Measurements from ENCODE around the gene RUFY2. TPM values are rescaled to one million over a fixed set of nuclear protein-coding genes. Genes with fewer than 3 reads are reported as not detected.
"Not testable (repeated sequence)": the region's sequence is repeated elsewhere in the genome, so short reads cannot be mapped to it uniquely, and the experiment has no call there.

Gene RUFY2
- total RNA-seq, result 10 to 100 TPM; 26.5 to 30.0 TPM
- 1 to 10 TPM; 5.0 to 6.8 (median 6.5) TPM for polyA plus RNA-seq
- total RNA-seq, result 15.1 to 36.1 (median 24.4) reads per million in 6 experiments

GRCh38 chr10:68406815-68407548 is at the start of gene RUFY2:
Gene RUFY2, minus strand, starts transcription at chr10:68407277. Its CDS starts 88 bp downstream, at chr10:68407189.
- Mint-ChIP-seq H3K9me3 (no peaks in the 10 kb centered on the region), H3K27ac (peak within 1 kb of the TSS; percentile 73 to 92 (median 90)), H3K4me1 (peaks cover 10 to 23% (median 22%) of the 10 kb centered on the region in 4 donors), H3K4me3 (peak within 1 kb of the TSS; percentile 85 to 95 (median 90)), H3K36me3 (no peaks in the 10 kb centered on the region), H3K27me3 (no peaks in the 10 kb centered on the region)
- peak; percentile 92 to 93 for ATAC-seq
- POLR2A ChIA-PET, result interaction anchor here (0.6 to 1.1 kb wide), 5 partner anchors 65 to 522 kb away, joined by 3 to 6 read pairs (median 3); partner anchors contain the start of genes DNA2 and PBLD
- peak; percentile 63 to 88 (median 78) for DNase-seq

- H3K4me1 Mint-ChIP-seq, ATAC-seq, DNase-seq, H3K27ac Mint-ChIP-seq, H3K9me3 Mint-ChIP-seq, H3K27me3 Mint-ChIP-seq, H3K4me3 Mint-ChIP-seq, POLR2A ChIA-PET: not testable (repeated sequence)
- peaks cover 0 to 13% (median 0%) of the 10 kb centered on the region in 3 donors for H3K36me3 Mint-ChIP-seq
These were observed 42.6 kb upstream of the RUFY2 start for GRCh38 chr10:68449698-68450097.

GRCh38 chr10:68446179-68446578 is 39.1 kb upstream of the RUFY2 start:
- Mint-ChIP-seq H3K36me3 (peaks cover 0 to 9% (median 0%) of the 10 kb centered on the region in 3 donors), H3K27me3 (no peaks in the 10 kb centered on the region), H3K4me1 (no peaks in the 10 kb centered on the region), H3K9me3 (no peaks in the 10 kb centered on the region), H3K4me3 (no peak overlapping the region), H3K27ac (no peak overlapping the region)
- POLR2A ChIA-PET, result no interaction called here
- DNase-seq (no peak), ATAC-seq (no peak)

GRCh38 chr10:68442971-68443370 is 35.9 kb upstream of the RUFY2 start:
- DNase-seq, result no peak
- Mint-ChIP-seq H3K27ac (no peak overlapping the region), H3K36me3 (no peaks in the 10 kb centered on the region), H3K4me3 (no peak overlapping the region), H3K4me1 (no peaks in the 10 kb centered on the region), H3K9me3 (no peaks in the 10 kb centered on the region), H3K27me3 (no peaks in the 10 kb centered on the region)
- ATAC-seq, result no peak
- POLR2A ChIA-PET, result no interaction called here

GRCh38 chr10:68440898-68441297 is 33.8 kb upstream of the RUFY2 start:
- no peaks in the 10 kb centered on the region for H3K36me3 Mint-ChIP-seq
- H3K9me3 Mint-ChIP-seq, result no peaks in the 10 kb centered on the region
- DNase-seq, result no peak
- H3K27ac Mint-ChIP-seq, result no peak overlapping the region
- POLR2A ChIA-PET, result no interaction called here
- no peak overlapping the region for H3K4me3 Mint-ChIP-seq
- ATAC-seq, result no peak
- H3K4me1 Mint-ChIP-seq, result peaks cover 0 to 2% (median 0%) of the 10 kb centered on the region in 4 donors
- no peaks in the 10 kb centered on the region for H3K27me3 Mint-ChIP-seq

- no peaks in the 10 kb centered on the region for H3K27me3 Mint-ChIP-seq
- no peak overlapping the region for H3K27ac Mint-ChIP-seq
- H3K36me3 Mint-ChIP-seq, result no peaks in the 10 kb centered on the region
- H3K4me1 Mint-ChIP-seq, result peaks cover 0 to 2% (median 0%) of the 10 kb centered on the region in 4 donors
- no peak overlapping the region for H3K4me3 Mint-ChIP-seq
- no peaks in the 10 kb centered on the region for H3K9me3 Mint-ChIP-seq
- POLR2A ChIA-PET, result no interaction called here
- ATAC-seq (no peak), DNase-seq (no peak)
These were observed 28.7 kb upstream of the RUFY2 start for GRCh38 chr10:68435803-68436202.

GRCh38 chr10:68434657-68435056 is 27.6 kb upstream of the RUFY2 start:
- Mint-ChIP-seq H3K9me3 (no peaks in the 10 kb centered on the region), H3K36me3 (no peaks in the 10 kb centered on the region), H3K27ac (no peak overlapping the region), H3K27me3 (no peaks in the 10 kb centered on the region), H3K4me1 (peaks cover 0 to 2% (median 0%) of the 10 kb centered on the region in 4 donors), H3K4me3 (no peak overlapping the region)
- POLR2A ChIA-PET, result no interaction called here
- DNase-seq (no peak), ATAC-seq (no peak)

GRCh38 chr10:68428396-68429104 is 21.5 kb upstream of the RUFY2 start:
- POLR2A ChIA-PET, result interaction anchor here (0.7 kb wide), 1 partner anchor 519 kb away, joined by 3 read pairs; no protein-coding TSS in a partner anchor
- Mint-ChIP-seq H3K27me3 (no peaks in the 10 kb centered on the region), H3K36me3 (peaks cover 0 to 2% (median 0%) of the 10 kb centered on the region in 3 donors), H3K9me3 (no peaks in the 10 kb centered on the region), H3K27ac (peak overlapping the region in 1 of 10 donors; percentile 24), H3K4me3 (no peak overlapping the region), H3K4me1 (peaks cover 3 to 12% (median 8%) of the 10 kb centered on the region in 4 donors)
- ATAC-seq (no peak), DNase-seq (no peak)

- POLR2A ChIA-PET, result no interaction called here
- H3K9me3 Mint-ChIP-seq, result no peaks in the 10 kb centered on the region
- DNase-seq (no peak), ATAC-seq (no peak)
- H3K36me3 Mint-ChIP-seq, result peaks cover 0 to 2% (median 2%) of the 10 kb centered on the region in 3 donors
- H3K27ac Mint-ChIP-seq, result peak overlapping the region in 3 of 10 donors; percentile 12 to 88 (median 15)
- H3K27me3 Mint-ChIP-seq, result no peaks in the 10 kb centered on the region
- no peak overlapping the region for H3K4me3 Mint-ChIP-seq
- H3K4me1 Mint-ChIP-seq, result peaks cover 6 to 19% (median 17%) of the 10 kb centered on the region in 4 donors
These were observed 17.5 kb upstream of the RUFY2 start for GRCh38 chr10:68424454-68425014.

GRCh38 chr10:68423522-68423921 is 16.4 kb upstream of the RUFY2 start:
- Mint-ChIP-seq H3K4me3 (peak overlapping the region in 9 of 10 donors; percentile 1 to 83 (median 63)), H3K36me3 (peaks cover 0 to 2% (median 2%) of the 10 kb centered on the region in 3 donors), H3K9me3 (no peaks in the 10 kb centered on the region), H3K27ac (peak overlapping the region; percentile 24 to 87 (median 56)), H3K27me3 (no peaks in the 10 kb centered on the region), H3K4me1 (peaks cover 6 to 19% (median 17%) of the 10 kb centered on the region in 4 donors)
- DNase-seq, result peak in 9 of 10 donors; percentile 1 to 66 (median 49)
- POLR2A ChIA-PET, result no interaction called here
- ATAC-seq, result peak; percentile 96 to 97

- Mint-ChIP-seq H3K9me3 (no peaks in the 10 kb centered on the region), H3K4me3 (no peak overlapping the region), H3K4me1 (peaks cover 6 to 19% (median 14%) of the 10 kb centered on the region in 4 donors), H3K27me3 (no peaks in the 10 kb centered on the region), H3K27ac (no peak overlapping the region), H3K36me3 (peaks cover 0 to 7% (median 5%) of the 10 kb centered on the region in 3 donors)
- POLR2A ChIA-PET, result interaction anchor here (0.6 kb wide), 1 partner anchor 12 kb away, joined by 4 read pairs; no protein-coding TSS in a partner anchor
- DNase-seq (no peak), ATAC-seq (no peak)
These were observed 12.3 kb upstream of the RUFY2 start for GRCh38 chr10:68419376-68419775.

- H3K27me3 Mint-ChIP-seq, result no peaks in the 10 kb centered on the region
- H3K9me3 Mint-ChIP-seq, result no peaks in the 10 kb centered on the region
- POLR2A ChIA-PET, result interaction anchor here (0.5 kb wide), 1 partner anchor 499 kb away, joined by 6 read pairs; no protein-coding TSS in a partner anchor
- H3K27ac Mint-ChIP-seq, result peak overlapping the region in 1 of 10 donors; percentile 31
- ATAC-seq, result no peak
- peak overlapping the region in 2 of 10 donors; percentile 34 to 62 for H3K4me3 Mint-ChIP-seq
- DNase-seq, result no peak
- H3K4me1 Mint-ChIP-seq, result peaks cover 9 to 23% (median 20%) of the 10 kb centered on the region in 4 donors
- H3K36me3 Mint-ChIP-seq, result no peaks in the 10 kb centered on the region
These were observed 1.9 kb upstream of the RUFY2 start for GRCh38 chr10:68408898-68409518.

Data from naive thymus-derived CD8-positive, alpha-beta T cell (primary cell).